ENCODE data around the gene PBX1.

DNA sequence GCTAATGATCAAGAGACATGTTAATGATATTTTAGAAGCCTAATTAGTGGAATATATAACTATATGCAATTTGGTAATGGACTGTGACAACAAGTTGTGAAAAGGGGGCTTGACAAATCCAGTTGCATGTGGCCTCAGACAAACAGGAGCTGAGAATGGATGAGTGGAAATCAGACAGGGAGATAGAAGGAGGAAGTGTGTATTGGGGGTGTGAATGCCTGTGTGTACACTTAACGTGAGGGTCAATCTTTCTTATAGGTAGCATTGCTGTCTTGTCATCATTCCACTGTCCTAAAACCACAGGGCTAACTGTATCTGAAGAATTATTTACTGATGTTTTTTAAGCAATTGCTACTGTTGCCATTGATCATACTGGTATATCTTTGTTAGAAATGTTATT, 64.8 kb downstream of the PBX1 start:
- TF ChIP-seq, protein P1, sequence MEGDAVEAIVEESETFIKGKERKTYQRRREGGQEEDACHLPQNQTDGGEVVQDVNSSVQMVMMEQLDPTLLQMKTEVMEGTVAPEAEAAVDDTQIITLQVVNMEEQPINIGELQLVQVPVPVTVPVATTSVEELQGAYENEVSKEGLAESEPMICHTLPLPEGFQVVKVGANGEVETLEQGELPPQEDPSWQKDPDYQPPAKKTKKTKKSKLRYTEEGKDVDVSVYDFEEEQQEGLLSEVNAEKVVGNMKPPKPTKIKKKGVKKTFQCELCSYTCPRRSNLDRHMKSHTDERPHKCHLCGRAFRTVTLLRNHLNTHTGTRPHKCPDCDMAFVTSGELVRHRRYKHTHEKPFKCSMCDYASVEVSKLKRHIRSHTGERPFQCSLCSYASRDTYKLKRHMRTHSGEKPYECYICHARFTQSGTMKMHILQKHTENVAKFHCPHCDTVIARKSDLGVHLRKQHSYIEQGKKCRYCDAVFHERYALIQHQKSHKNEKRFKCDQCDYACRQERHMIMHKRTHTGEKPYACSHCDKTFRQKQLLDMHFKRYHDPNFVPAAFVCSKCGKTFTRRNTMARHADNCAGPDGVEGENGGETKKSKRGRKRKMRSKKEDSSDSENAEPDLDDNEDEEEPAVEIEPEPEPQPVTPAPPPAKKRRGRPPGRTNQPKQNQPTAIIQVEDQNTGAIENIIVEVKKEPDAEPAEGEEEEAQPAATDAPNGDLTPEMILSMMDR (IDR thresholded peaks at IDR 0.05; ENCODE audit: low read length), result no peak
- TF ChIP-seq EZH2 (optimal IDR thresholded peaks at IDR 0.05; ENCODE audit: low read depth, low read length) (no peak), EZH2phosphoT487 (IDR thresholded peaks at IDR 0.05; ENCODE audit: low read length) (no peak)
